ENCODE data around the gene TET2.

The TET2 gene

GRCh38 chr4:105305019-105305836 is 158.6 kb downstream of the TET2 start:
- H3K4me3 ChIP-seq (ENCODE audit: control insufficient read depth, low read depth, low read length): no peak overlapping the region
- TF ChIP-seq, protein P1, sequence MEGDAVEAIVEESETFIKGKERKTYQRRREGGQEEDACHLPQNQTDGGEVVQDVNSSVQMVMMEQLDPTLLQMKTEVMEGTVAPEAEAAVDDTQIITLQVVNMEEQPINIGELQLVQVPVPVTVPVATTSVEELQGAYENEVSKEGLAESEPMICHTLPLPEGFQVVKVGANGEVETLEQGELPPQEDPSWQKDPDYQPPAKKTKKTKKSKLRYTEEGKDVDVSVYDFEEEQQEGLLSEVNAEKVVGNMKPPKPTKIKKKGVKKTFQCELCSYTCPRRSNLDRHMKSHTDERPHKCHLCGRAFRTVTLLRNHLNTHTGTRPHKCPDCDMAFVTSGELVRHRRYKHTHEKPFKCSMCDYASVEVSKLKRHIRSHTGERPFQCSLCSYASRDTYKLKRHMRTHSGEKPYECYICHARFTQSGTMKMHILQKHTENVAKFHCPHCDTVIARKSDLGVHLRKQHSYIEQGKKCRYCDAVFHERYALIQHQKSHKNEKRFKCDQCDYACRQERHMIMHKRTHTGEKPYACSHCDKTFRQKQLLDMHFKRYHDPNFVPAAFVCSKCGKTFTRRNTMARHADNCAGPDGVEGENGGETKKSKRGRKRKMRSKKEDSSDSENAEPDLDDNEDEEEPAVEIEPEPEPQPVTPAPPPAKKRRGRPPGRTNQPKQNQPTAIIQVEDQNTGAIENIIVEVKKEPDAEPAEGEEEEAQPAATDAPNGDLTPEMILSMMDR (IDR thresholded peaks at IDR 0.05; ENCODE audit: control insufficient read depth, insufficient read depth, low read depth, low read length, missing control alignments): no peak
- DNase-seq (ENCODE audit: low read depth): no peak

DNA sequence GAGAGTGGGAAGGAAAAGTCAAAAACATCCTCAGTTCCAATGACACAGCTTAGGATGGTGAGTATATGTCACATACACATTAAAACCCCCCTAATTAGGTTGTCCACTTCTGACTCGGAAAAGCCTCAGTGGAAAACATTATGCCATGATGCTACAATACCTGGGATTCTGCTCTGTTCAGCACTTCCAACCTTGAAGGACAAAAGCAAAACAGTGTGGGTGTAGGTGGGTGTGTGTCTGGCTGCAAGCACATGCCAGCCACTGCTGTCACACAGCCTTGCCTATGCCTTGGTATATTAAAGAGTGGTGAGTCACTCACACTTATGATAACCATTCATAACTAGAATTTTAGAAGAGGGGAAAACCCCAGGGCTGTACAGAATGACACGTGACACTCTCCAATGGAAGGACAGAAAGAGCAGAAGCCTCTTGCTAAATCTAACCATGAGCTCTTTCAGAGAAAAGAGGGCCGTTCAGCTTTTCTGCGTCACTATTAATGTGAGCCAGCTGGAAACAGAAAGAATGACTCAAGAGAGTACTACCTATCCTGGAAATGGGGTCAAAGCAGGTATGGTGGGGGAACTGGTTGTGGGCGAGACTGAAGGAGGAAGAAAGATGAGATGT is 159.6 kb downstream of the TET2 start:
- no peak overlapping the region for H3K4me3 ChIP-seq (ENCODE audit: control insufficient read depth, low read depth, low read length)
- no peak for DNase-seq (ENCODE audit: low read depth)
- TF ChIP-seq, protein P1 (IDR thresholded peaks at IDR 0.05; ENCODE audit: control insufficient read depth, insufficient read depth, low read depth, low read length, missing control alignments): no peak

DNA sequence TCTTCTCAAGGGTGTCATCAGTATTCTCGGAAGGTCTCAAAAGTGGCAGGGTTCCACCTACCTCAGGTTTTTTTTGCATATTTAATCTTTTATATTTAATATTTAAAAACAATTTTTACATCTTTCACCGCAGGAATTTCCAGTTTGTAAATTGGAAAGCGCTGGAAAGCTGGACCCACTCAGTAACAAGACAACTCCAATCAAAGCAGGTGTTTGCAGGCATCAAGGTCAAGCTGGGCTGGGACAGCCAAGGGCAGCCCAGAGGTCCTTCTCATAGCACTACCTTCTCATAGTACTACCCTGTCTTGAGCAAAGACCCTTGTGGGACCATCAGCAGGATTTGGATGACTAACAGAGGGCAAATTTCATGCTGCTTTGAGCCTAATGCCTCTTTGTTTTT is 160.1 kb downstream of the TET2 start:
- DNase-seq (ENCODE audit: low read depth): no peak
- H3K4me3 ChIP-seq (ENCODE audit: control insufficient read depth, low read depth, low read length): no peak overlapping the region
- TF ChIP-seq, protein P1 (IDR thresholded peaks at IDR 0.05; ENCODE audit: control insufficient read depth, insufficient read depth, low read depth, low read length, missing control alignments): no peak

DNA sequence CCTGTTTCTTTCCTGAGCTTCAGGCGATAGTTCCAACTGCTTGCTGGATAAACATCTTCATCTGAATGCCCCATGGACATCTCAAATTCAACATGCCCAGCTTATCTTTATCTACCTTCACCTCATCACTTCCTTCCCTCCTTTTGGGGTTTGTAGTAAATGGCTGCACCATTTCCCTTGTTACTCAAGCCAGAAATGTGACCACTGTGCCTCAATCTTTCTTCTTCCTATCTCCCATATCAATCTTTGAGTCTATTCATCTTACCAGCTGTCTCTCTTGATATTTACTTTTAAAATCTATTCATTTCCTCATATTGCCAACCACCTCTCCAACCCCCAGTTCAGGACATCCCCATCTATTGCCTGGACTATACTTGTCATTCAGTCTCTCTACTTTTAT is 171.8 kb downstream of the TET2 start:
- H3K4me3 ChIP-seq (ENCODE audit: control insufficient read depth, low read depth, low read length): no peak overlapping the region
- DNase-seq (ENCODE audit: low read depth): no peak
- TF ChIP-seq, protein P1 (IDR thresholded peaks at IDR 0.05; ENCODE audit: control insufficient read depth, insufficient read depth, low read depth, low read length, missing control alignments): no peak

- no peak for DNase-seq (ENCODE audit: low read depth)
- TF ChIP-seq, protein P1 (IDR thresholded peaks at IDR 0.05; ENCODE audit: control insufficient read depth, insufficient read depth, low read depth, low read length, missing control alignments): no peak
Observed at GRCh38 chr4:105327222-105327621, 180.5 kb downstream of the TET2 start.

GRCh38 chr4:105327956-105328355 is 181.3 kb downstream of the TET2 start:
- TF ChIP-seq, protein P1 (IDR thresholded peaks at IDR 0.05; ENCODE audit: control insufficient read depth, insufficient read depth, low read depth, low read length, missing control alignments): no peak

More at GRCh38 chr4:105327222-105327621, 180.5 kb downstream of the TET2 start:
- no peak overlapping the region for H3K4me3 ChIP-seq (ENCODE audit: control insufficient read depth, low read depth, low read length)

More at GRCh38 chr4:105327956-105328355, 181.3 kb downstream of the TET2 start:
- H3K4me3 ChIP-seq (ENCODE audit: control insufficient read depth, low read depth, low read length): no peak overlapping the region
- DNase-seq (ENCODE audit: low read depth): no peak

Data from AG09309 (cell line).